Gastrocnemius medialis (tissue), 4 donors: ENCODE results near the gene RNF187.

Experiments used
- CTCF ChIP-seq, 5 experiments: fragments of 450-650 bp in 3 of 5; fragments of 200-600 bp in 2 of 5; sonication (generic) in 2 of 5; IDR thresholded peaks in 4 of 5; conservative IDR thresholded peaks in 1 of 5; 1 replicate in 4 of 5; 2 replicates in 1 of 5; pipeline ENCODE4 v1.5.1; 2016 to 2019; ENCODE audit warnings: antibody characterized with exemption in 5 of 5, mild to moderate bottlenecking in 3 of 5, moderate library complexity in 3 of 5
- POLR2A ChIP-seq, 2 donors: fragments of 450-650 bp; IDR thresholded peaks; one replicate each; pipeline ENCODE4 v1.6.1; 2017; ENCODE audit warnings: antibody characterized with exemption in 2 of 2, mild to moderate bottlenecking in 2 of 2, moderate library complexity in 2 of 2

DNA sequence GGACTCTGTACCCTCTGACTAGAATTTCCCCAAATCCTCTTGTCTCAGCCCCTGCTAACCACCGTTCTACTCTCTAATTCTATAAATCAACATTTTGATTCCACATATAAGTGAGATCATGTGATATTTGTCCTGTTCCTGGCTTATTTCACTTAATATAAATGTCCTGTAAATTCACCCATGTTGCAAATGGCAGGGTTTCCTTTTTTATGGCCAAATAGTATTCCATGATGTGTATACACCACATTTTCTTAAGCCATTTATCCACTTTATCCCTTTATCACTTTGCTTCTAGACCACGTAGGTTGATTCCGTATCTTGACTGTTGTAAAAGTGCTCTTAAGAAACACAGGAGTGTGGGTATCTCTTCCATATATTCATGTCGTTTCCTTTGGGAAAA lies 8.9 kb downstream of the RNF187 start:
- no peak for TF ChIP-seq CTCF (IDR thresholded peaks at IDR 0.05 in 4 of 5, conservative IDR thresholded peaks at IDR 0.05 in 1 of 5)
- TF ChIP-seq POLR2A (IDR thresholded peaks at IDR 0.05) = no peak
